K562 (cell line): ENCODE data around the gene TPX2. TPM values are rescaled to one million over a fixed set of nuclear protein-coding genes. Genes with fewer than 3 reads are reported as not detected.

Source experiments
- ATAC-seq: fragments of 200-7000 bp; cut with Tn5 transposase; 3 replicates; pipeline ENCODE4 v1.9.1; 2020; ENCODE audit warnings: moderate library complexity
- BruUV-seq: library from RNA; stranded (reverse); fragments of 400-500 nt; replicated peaks from 2 replicates; lab custom pipeline; 2021; lab: Mats Ljungman, UMichigan
- CTCF ChIA-PET: fragments of 300-600 bp; formaldehyde crosslinking; extraction: SDS; loops from one replicate; lab custom pipeline; 2021; ENCODE audit warnings: low intra/inter-chr PET ratio; lab: Yijun Ruan, JAX
- POLR2A ChIA-PET: fragments of 300-600, 350-650 bp; sonication (Branson Sonifier 250); formaldehyde crosslinking; extraction: SDS; loops from one replicate; lab custom pipeline; 2021; ENCODE audit warnings: antibody characterized with exemption, inconsistent platforms; lab: Yijun Ruan, JAX
- DNase-seq, 4 experiments: peaks; one replicate each; pipeline versions ENCODE4 v3.0.0 to v3.0.0-alpha.2; 2011 to 2018; ENCODE audit warnings: low spot score in 3 of 4, mixed read lengths in 3 of 4; ENCODE audit errors: extremely low read depth in 1 of 4
- FAIRE-seq: peaks from 2 replicates; lab custom pipeline; 2011; peaks lifted over from hg19 to GRCh38; lab: Jason Lieb, UNC
- H2AFZ ChIP-seq: 2 replicates; pipeline ENCODE4 v1.6.0; 2011; ENCODE audit warnings: low read depth, low read length, control low read depth, inconsistent platforms
- H3K27ac ChIP-seq: fragments of 200-600 bp; 3 replicates; pipeline ENCODE4 v1.8.0; 2011; ENCODE audit warnings: low read depth, mild to moderate bottlenecking, control low read depth, inconsistent platforms, low read length, moderate library complexity, mixed read lengths; ENCODE audit errors: extremely low read depth
- H3K27me3 ChIP-seq, 2 experiments: fragments of 300-600 bp in 1 of 2; 2 replicates in 1 of 2; 3 replicates in 1 of 2; pipeline versions ENCODE4 v1.6.0 to v1.8.0; 2011; ENCODE audit warnings: inconsistent platforms in 2 of 2, low read length in 2 of 2, mild to moderate bottlenecking in 1 of 2, mixed read lengths in 1 of 2, moderate library complexity in 1 of 2; ENCODE audit not compliant: control insufficient read depth in 2 of 2, insufficient read depth in 2 of 2
- H3K36me3 ChIP-seq: fragments of 300-600 bp; 3 replicates; pipeline ENCODE4 v1.8.0; 2011; ENCODE audit warnings: mild to moderate bottlenecking, low read length, inconsistent platforms; ENCODE audit not compliant: control insufficient read depth, insufficient read depth
- H3K4me1 ChIP-seq, 2 experiments: fragments of 200-600 bp in 1 of 2; replicated peaks in 1 of 2; 2 replicates in 1 of 2; 3 replicates in 1 of 2; pipeline versions ENCODE4 v1.5.1 to v1.8.0; 2011; ENCODE audit warnings: inconsistent platforms in 2 of 2, low read length in 2 of 2, mild to moderate bottlenecking in 1 of 2, mixed read lengths in 1 of 2, moderate library complexity in 1 of 2; ENCODE audit not compliant: control insufficient read depth in 2 of 2, insufficient read depth in 2 of 2
- H3K4me2 ChIP-seq: 2 replicates; pipeline ENCODE4 v1.6.1; 2011; ENCODE audit warnings: low read length, control low read depth, inconsistent platforms, mixed read lengths; ENCODE audit not compliant: insufficient read depth
- H3K4me3 ChIP-seq: fragments of 200-600 bp; sonication (generic), shearing (Covaris generic); 2 replicates; pipeline ENCODE4 v1.5.1; 2016; ENCODE audit warnings: control low read depth, inconsistent platforms
- H3K79me2 ChIP-seq: fragments of 200-600 bp; 3 replicates; pipeline ENCODE4 v1.8.0; 2011; ENCODE audit warnings: low read length, inconsistent platforms; ENCODE audit not compliant: control insufficient read depth, insufficient read depth
- H3K9ac ChIP-seq, 2 experiments: 2 replicates each; pipeline versions ENCODE4 v1.6.0 to v1.6.1; 2011; ENCODE audit warnings: low read depth in 2 of 2, low read length in 2 of 2, control low read depth in 1 of 2, inconsistent platforms in 1 of 2, mild to moderate bottlenecking in 1 of 2, mixed read lengths in 1 of 2; ENCODE audit not compliant: insufficient read depth in 1 of 2
- H3K9me1 ChIP-seq: one replicate; pipeline ENCODE4 v1.6.0; 2011; ENCODE audit warnings: inconsistent platforms, mild to moderate bottlenecking, low read length, moderate library complexity; ENCODE audit not compliant: control insufficient read depth, insufficient read depth
- H3K9me3 ChIP-seq: replicated peaks from 2 replicates; pipeline ENCODE4 v1.5.1; 2011; ENCODE audit warnings: low read depth, low read length, inconsistent platforms; ENCODE audit not compliant: control insufficient read depth, insufficient read depth
- H4K20me1 ChIP-seq: replicated peaks from 2 replicates; pipeline ENCODE4 v1.6.1; 2011; ENCODE audit warnings: low read length, inconsistent platforms, mixed read lengths; ENCODE audit not compliant: control insufficient read depth, insufficient read depth
- ASH1L ChIP-seq: fragments of 450-650 bp; IDR thresholded peaks from 2 replicates; pipeline ENCODE4 v1.6.1; 2018; ENCODE audit warnings: borderline replicate concordance, mild to moderate bottlenecking, low read depth; ENCODE audit not compliant: partially characterized antibody
- BCL6 ChIP-seq: fragments of 250-450 bp; sonication (Bioruptor Pico); IDR thresholded peaks from 2 replicates; pipeline ENCODE4 v1.4.0; 2020
- CREB1 ChIP-seq, 2 experiments: sonication (generic) in 1 of 2; formaldehyde crosslinking in 1 of 2; IDR thresholded peaks; 2 replicates each; pipeline versions ENCODE4 v1.6.1 to v1.8.0; 2012 to 2022; ENCODE audit warnings: inconsistent platforms in 1 of 2, mild to moderate bottlenecking in 1 of 2, missing genetic modification reagents in 1 of 2, moderate library complexity in 1 of 2
- CREBBP ChIP-seq: IDR thresholded peaks from one replicate; pipeline ENCODE4 v1.6.1; 2012; ENCODE audit warnings: low read depth, mild to moderate bottlenecking, control low read depth, inconsistent platforms, low read length
- ILK ChIP-seq: fragments of 450-650 bp; IDR thresholded peaks from 2 replicates; pipeline ENCODE4 v1.6.1; 2016; ENCODE audit warnings: missing genetic modification characterization, low read depth, mild to moderate bottlenecking, missing compliant biosample characterization, moderate library complexity, borderline replicate concordance
- MNT ChIP-seq, 2 experiments: fragments of 450-650 bp; conservative IDR thresholded peaks; 2 replicates each; pipeline ENCODE4 v1.6.1; 2017; ENCODE audit warnings: mild to moderate bottlenecking in 2 of 2, moderate library complexity in 2 of 2
- PHF8 ChIP-seq: fragments of 200-600 bp; sonication (generic); IDR thresholded peaks from 2 replicates; pipeline ENCODE4 v1.6.1; 2012; ENCODE audit warnings: mixed run types, mild to moderate bottlenecking, inconsistent platforms, low read length, moderate library complexity, borderline replicate concordance
- THAP12 ChIP-seq: fragments of 250-450 bp; sonication (Bioruptor Pico); IDR thresholded peaks from 2 replicates; pipeline ENCODE4 v1.9.0; 2021; ENCODE audit warnings: mild to moderate bottlenecking, inconsistent platforms
- ZNF316 ChIP-seq: fragments of 450-650 bp; IDR thresholded peaks from 2 replicates; pipeline ENCODE4 v1.6.1; 2016
- WGBS: fragments of 100-300 bp; shearing (Covaris generic); methylation state at CpG from one replicate; pipeline ENCODE4 v1.1.6; 2016; ENCODE audit warnings: low coverage, mixed read lengths; ENCODE audit not compliant: insufficient coverage; ENCODE audit errors: missing lambda C conversion rate; 5-methylcytosine and 5-hydroxymethylcytosine counted together
- in situ Hi-C: fragments of 300-500 bp; cut with MboI; formaldehyde crosslinking; loops from 4 replicates; pipeline ENCODE4 v1.15.0; 2018; ENCODE audit warnings: inconsistent platforms, mixed read lengths
- intact Hi-C: fragments of 100-400 bp; cut with micrococcal nuclease; formaldehyde crosslinking; loops from 2 replicates; pipeline ENCODE4 v1.14.2; 2022
- polyA plus RNA-seq, 8 experiments: library from polyadenylated mRNA; depleted of rRNA in 4 of 8; stranded (reverse) in 5 of 8; unstranded in 3 of 8; fragments of >200 nt; fragmentation: Nextera tagmentation in 2 of 8; fragmentation: Illumina TruSeq in 1 of 8; extraction: Ambion mirVana in 2 of 8; extraction: Trizol in 1 of 8; gene quantifications; 2 replicates each; pipeline versions ENCODE4 v1.2.1 to v1.2.3, GENCODE V29; 2011 to 2014; ENCODE audit warnings: inconsistent platforms in 1 of 8, missing spikeins in 1 of 8
- total RNA-seq, 7 experiments: library from RNA; depleted of rRNA in 6 of 7; stranded (reverse); fragments of >200 nt in 6 of 7; fragmentation: Illumina TruSeq in 2 of 7; extraction: Trizol in 2 of 7; gene quantifications; 2 replicates each; pipeline versions ENCODE4 v1.2.1 to v1.2.3, GENCODE V29; 2011 to 2021; ENCODE audit warnings: low replicate concordance in 1 of 7

TPX2 gene
- total and polyA plus RNA-seq, 9 of the 15 experiments (the other 6 are each of a cell fraction or from before 2014, with no cell fraction given) = 48.0 to 241 (median 133) TPM

GRCh38 chr20:31707994-31708735, 30.9 kb upstream of the TPX2 start:
- DNase-seq = peak; percentile 65 to 85 (median 70)
- TF ChIP-seq ZNF316 (no peak), THAP12 (CRISPR knock-in tag) (no peak), CREB1 (IDR thresholded peaks at IDR 0.05) (no peak), CREB1 (CRISPR knock-in tag; IDR thresholded peaks at IDR 0.05) (no peak), BCL6 (CRISPR knock-in tag) (no peak), ILK (tag) (no peak), MNT (conservative IDR thresholded peaks at IDR 0.05) (peak in 1 of 2 experiments; percentile 40; a peak in 2 of 4 replicates), CREBBP (no peak), ASH1L (no peak), PHF8 (no peak)

More at GRCh38 chr20:31707994-31708735, 30.9 kb upstream of the TPX2 start:
- Histone ChIP-seq H3K9me1 (peaks cover 3% of the 10 kb centered on the region), H3K9me3 (no peaks in the 10 kb centered on the region; the same call in 1 of the 2 replicates), H3K4me2 (peak overlapping the region; percentile 39), H3K27me3 (no peaks in the 10 kb centered on the region), H2AFZ (no peak overlapping the region), H3K4me1 (peaks cover 50 to 78% of the 10 kb centered on the region in 2 experiments), H3K9ac (no peak overlapping the region), H3K36me3 (peaks cover 87% of the 10 kb centered on the region), H3K79me2 (peaks cover 97% of the 10 kb centered on the region), H3K4me3 (no peak overlapping the region), H3K27ac (peak overlapping the region; percentile 1; the same call in 2 of the 3 replicates), H4K20me1 (peaks cover 33% of the 10 kb centered on the region)
- no TSS peak for BruUV-seq
- CTCF ChIA-PET = interaction anchor here (0.5 to 0.7 kb wide), 3 partner anchors 33 to 112 kb away, joined by 3 to 5 read pairs (median 3); no protein-coding TSS in a partner anchor
- intact Hi-C loops (loop anchor here (2.0 kb wide), 1 partner anchor 13 kb away; no protein-coding TSS in a partner anchor), in situ Hi-C loops (no loop called here)
- FAIRE-seq (no peak), ATAC-seq (peak; percentile 62)
- POLR2A ChIA-PET = interaction anchor here (0.8 to 1.4 kb wide), 4 partner anchors 12 to 103 kb away, joined by 3 to 8 read pairs (median 4); partner anchors contain the start of gene ID1
- WGBS = no CpG with 5 or more reads among the region's 2 CpGs
